Karpas-422 (cell line): ENCODE data around the gene ABCF3. TPM values are rescaled to one million over a fixed set of nuclear protein-coding genes. Genes with fewer than 3 reads are reported as not detected.

Experiments
- DNase-seq: peaks from one replicate; pipeline ENCODE4 v3.0.0-alpha.2; 2015
- H2AFZ ChIP-seq: fragments of 200-600 bp; sonication (generic); 2 replicates; pipeline ENCODE4 v1.6.1; 2014; ENCODE audit warnings: antibody characterized with exemption, low read length, mixed read lengths
- H3K27ac ChIP-seq: fragments of 200-600 bp; sonication (generic); 2 replicates; pipeline ENCODE4 v1.5.1; 2014; ENCODE audit warnings: mild to moderate bottlenecking, low read length, moderate library complexity
- H3K27me3 ChIP-seq: fragments of 200-600 bp; sonication (generic); 2 replicates; pipeline ENCODE4 v1.6.1; 2014; ENCODE audit warnings: low read length, mixed read lengths
- H3K36me3 ChIP-seq: fragments of 200-600 bp; sonication (generic); 2 replicates; pipeline ENCODE4 v1.6.1; 2014; ENCODE audit warnings: low read length, mixed read lengths; ENCODE audit not compliant: insufficient read depth
- H3K4me1 ChIP-seq: fragments of 200-600 bp; sonication (generic); 2 replicates; pipeline ENCODE4 v1.6.1; 2014; ENCODE audit warnings: mild to moderate bottlenecking, low read length, mixed read lengths
- H3K4me2 ChIP-seq: fragments of 200-600 bp; sonication (generic); 2 replicates; pipeline ENCODE4 v1.6.1; 2014; ENCODE audit warnings: low read length, low read depth, mild to moderate bottlenecking; ENCODE audit not compliant: poor library complexity, severe bottlenecking
- H3K4me3 ChIP-seq: fragments of 200-600 bp; sonication (generic); 2 replicates; pipeline ENCODE4 v1.5.1; 2014; ENCODE audit warnings: mild to moderate bottlenecking, antibody characterized with exemption, low read length, mixed read lengths
- H3K79me2 ChIP-seq: fragments of 200-600 bp; sonication (generic); 2 replicates; pipeline ENCODE4 v1.6.1; 2014; ENCODE audit warnings: mild to moderate bottlenecking, low read length, mixed read lengths
- H3K9ac ChIP-seq: fragments of 200-600 bp; sonication (generic); 2 replicates; pipeline ENCODE4 v1.6.0; 2014; ENCODE audit warnings: low read length
- H3K9me2 ChIP-seq: fragments of 200-600 bp; sonication (generic), shearing (Covaris generic); replicated peaks from 2 replicates; pipeline ENCODE4 v1.6.0; 2014; ENCODE audit warnings: mild to moderate bottlenecking, low read length, moderate library complexity; ENCODE audit not compliant: insufficient read depth
- H3K9me3 ChIP-seq: fragments of 300-700, 200-600 bp; sonication (generic); 2 replicates; pipeline ENCODE4 v1.6.1; 2014; ENCODE audit warnings: low read length, mixed read lengths
- H4K20me1 ChIP-seq: fragments of 200-600 bp; sonication (generic); 2 replicates; pipeline ENCODE4 v1.6.1; 2014; ENCODE audit warnings: mild to moderate bottlenecking, antibody characterized with exemption, low read length, low read depth; ENCODE audit not compliant: insufficient read depth
- total RNA-seq: library from RNA; depleted of rRNA; stranded (reverse); fragments of >200 nt; shearing (Covaris generic); gene quantifications from 2 replicates; pipeline ENCODE4 v1.2.3, GENCODE V29; 2014; ENCODE audit warnings: low replicate concordance

Gene ABCF3
- total RNA-seq, 1 experiment from 2014 or later = 62.9 TPM

GRCh38 chr3:184184546-184185230 lies 1.3 kb upstream of the ABCF3 start:
- no peak overlapping the region for H3K27ac ChIP-seq
- H3K27me3 ChIP-seq = no peaks in the 10 kb centered on the region
- H3K9me2 ChIP-seq = no peaks in the 10 kb centered on the region
- H4K20me1 ChIP-seq = peaks cover 27% of the 10 kb centered on the region
- 0 out of 2 replicates have a peak overlapping the region, but pooled peaks have one; percentile 60 for H3K4me3 ChIP-seq
- peaks cover 21% of the 10 kb centered on the region for H3K4me1 ChIP-seq
- peak overlapping the region; percentile 65 for H3K4me2 ChIP-seq
- no peak overlapping the region for H2AFZ ChIP-seq
- H3K36me3 ChIP-seq = peaks cover 34% of the 10 kb centered on the region
- peaks cover 36% of the 10 kb centered on the region for H3K79me2 ChIP-seq
- H3K9me3 ChIP-seq = no peaks in the 10 kb centered on the region
- H3K9ac ChIP-seq = peak overlapping the region; percentile 67; the same call in 1 of the 2 replicates
- no peak for DNase-seq

DNA sequence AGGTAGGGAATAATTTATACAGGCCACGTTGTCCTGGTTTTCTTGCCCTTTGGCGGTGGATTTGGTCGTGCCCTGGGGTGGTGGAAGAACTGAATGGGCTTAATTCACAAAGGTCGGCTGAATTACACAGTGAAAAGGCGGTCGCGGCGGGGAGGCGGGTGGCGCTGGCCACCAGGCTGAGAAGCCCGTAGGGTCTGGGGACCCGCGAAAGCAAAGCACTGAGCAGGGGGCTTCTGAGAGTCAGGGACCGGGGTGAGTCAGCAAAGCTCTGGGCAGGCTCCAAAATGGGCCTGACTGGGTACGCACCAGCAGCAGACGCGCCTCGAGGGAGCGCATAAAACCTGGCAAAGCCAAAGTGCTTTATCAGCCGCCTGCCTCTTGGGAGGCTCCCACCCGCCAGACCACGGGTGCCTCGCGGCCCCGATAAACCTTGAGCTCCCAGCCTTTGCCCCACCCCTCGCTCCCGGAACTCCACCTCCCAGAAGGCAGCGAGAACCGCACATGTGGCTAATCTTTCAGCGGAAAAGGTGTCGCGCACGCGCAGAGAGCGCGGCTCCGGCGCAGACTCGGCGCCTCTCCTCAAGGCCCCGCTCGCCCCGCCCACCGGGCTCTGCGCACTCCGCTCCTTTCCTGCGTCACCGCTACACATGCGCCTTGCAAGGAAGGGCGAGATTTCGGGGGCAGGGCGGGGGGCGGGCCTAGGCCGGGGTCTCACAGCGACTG lies 377 bp upstream of the ABCF3 start:
- H3K9me2 ChIP-seq = no peaks in the 10 kb centered on the region
- peak; percentile 100 for DNase-seq
- peaks cover 40% of the 10 kb centered on the region for H3K79me2 ChIP-seq
- peak overlapping the region; percentile 91 for H3K9ac ChIP-seq
- no peaks in the 10 kb centered on the region for H3K27me3 ChIP-seq
- H3K9me3 ChIP-seq = no peaks in the 10 kb centered on the region
- H3K4me1 ChIP-seq = peaks cover 21% of the 10 kb centered on the region
- H3K4me2 ChIP-seq = peak overlapping the region; percentile 90
- H2AFZ ChIP-seq = peak overlapping the region; percentile 75; the same call in 1 of the 2 replicates
- H3K36me3 ChIP-seq = peaks cover 44% of the 10 kb centered on the region
- peak overlapping the region; percentile 25; the same call in 1 of the 2 replicates for H3K27ac ChIP-seq
- H3K4me3 ChIP-seq = peak overlapping the region; percentile 95
- peaks cover 27% of the 10 kb centered on the region for H4K20me1 ChIP-seq

GRCh38 chr3:184186902-184187207 lies 856 bp downstream of the ABCF3 start:
- no peaks in the 10 kb centered on the region for H3K9me3 ChIP-seq
- H3K4me3 ChIP-seq = peak overlapping the region; percentile 95
- H3K9me2 ChIP-seq = no peaks in the 10 kb centered on the region
- peak; percentile 51 for DNase-seq
- H3K36me3 ChIP-seq = peaks cover 48% of the 10 kb centered on the region
- H3K27me3 ChIP-seq = no peaks in the 10 kb centered on the region
- peak overlapping the region; percentile 91 for H3K9ac ChIP-seq
- peaks cover 27% of the 10 kb centered on the region for H4K20me1 ChIP-seq
- H3K27ac ChIP-seq = no peak overlapping the region
- H3K4me1 ChIP-seq = peaks cover 21% of the 10 kb centered on the region
- H3K79me2 ChIP-seq = peaks cover 40% of the 10 kb centered on the region
- H3K4me2 ChIP-seq = peak overlapping the region; percentile 90
- no peak overlapping the region for H2AFZ ChIP-seq

DNA sequence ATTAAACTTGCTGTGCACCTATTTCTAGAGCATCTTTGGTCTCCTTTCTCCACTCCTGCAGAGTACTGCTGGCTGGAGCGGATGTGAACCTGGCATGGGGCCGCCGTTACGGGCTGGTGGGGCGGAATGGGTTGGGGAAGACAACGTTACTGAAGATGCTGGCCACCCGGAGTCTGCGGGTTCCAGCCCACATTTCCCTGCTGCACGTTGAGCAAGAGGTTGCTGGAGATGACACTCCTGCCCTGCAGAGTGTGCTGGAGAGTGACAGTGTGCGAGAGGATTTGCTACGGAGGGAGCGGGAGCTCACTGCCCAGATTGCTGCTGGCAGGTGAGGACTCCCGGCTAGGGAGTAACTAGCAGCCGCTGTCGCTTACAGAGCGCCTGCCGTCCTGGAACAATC lies 2.1 kb downstream of the ABCF3 start:
- Histone ChIP-seq H3K9me3 (no peaks in the 10 kb centered on the region), H3K4me3 (no peak overlapping the region), H3K9me2 (no peaks in the 10 kb centered on the region), H4K20me1 (peaks cover 27% of the 10 kb centered on the region), H3K4me1 (peaks cover 21% of the 10 kb centered on the region), H3K9ac (no peak overlapping the region), H3K4me2 (no peak overlapping the region), H3K36me3 (peaks cover 50% of the 10 kb centered on the region), H3K27me3 (no peaks in the 10 kb centered on the region), H2AFZ (no peak overlapping the region), H3K27ac (no peak overlapping the region), H3K79me2 (peaks cover 40% of the 10 kb centered on the region)
- DNase-seq = no peak

DNA sequence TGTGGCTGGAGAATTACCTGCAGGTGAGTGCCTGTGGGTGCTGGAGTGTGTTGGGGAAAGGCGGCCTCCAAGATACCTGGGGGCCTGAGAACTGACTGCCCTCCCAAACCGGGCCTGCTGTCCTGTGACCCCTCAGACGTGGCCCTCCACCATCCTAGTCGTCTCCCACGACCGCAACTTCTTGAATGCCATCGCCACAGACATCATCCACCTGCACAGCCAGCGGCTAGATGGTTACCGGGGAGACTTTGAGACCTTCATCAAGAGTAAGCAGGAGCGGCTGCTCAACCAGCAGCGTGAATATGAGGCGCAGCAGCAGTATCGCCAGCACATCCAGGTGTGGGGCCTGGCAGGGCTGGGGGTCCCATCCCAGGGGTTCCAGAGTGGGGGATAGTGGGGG lies 3.4 kb downstream of the ABCF3 start:
- no peaks in the 10 kb centered on the region for H3K27me3 ChIP-seq
- H4K20me1 ChIP-seq = peaks cover 27% of the 10 kb centered on the region
- no peak overlapping the region for H3K4me2 ChIP-seq
- no peaks in the 10 kb centered on the region for H3K9me2 ChIP-seq
- no peaks in the 10 kb centered on the region for H3K9me3 ChIP-seq
- peaks cover 40% of the 10 kb centered on the region for H3K79me2 ChIP-seq
- DNase-seq = no peak
- H3K4me3 ChIP-seq = no peak overlapping the region
- no peak overlapping the region for H3K27ac ChIP-seq
- peaks cover 21% of the 10 kb centered on the region for H3K4me1 ChIP-seq
- no peak overlapping the region for H3K9ac ChIP-seq
- peaks cover 60% of the 10 kb centered on the region for H3K36me3 ChIP-seq
- H2AFZ ChIP-seq = no peak overlapping the region

DNA sequence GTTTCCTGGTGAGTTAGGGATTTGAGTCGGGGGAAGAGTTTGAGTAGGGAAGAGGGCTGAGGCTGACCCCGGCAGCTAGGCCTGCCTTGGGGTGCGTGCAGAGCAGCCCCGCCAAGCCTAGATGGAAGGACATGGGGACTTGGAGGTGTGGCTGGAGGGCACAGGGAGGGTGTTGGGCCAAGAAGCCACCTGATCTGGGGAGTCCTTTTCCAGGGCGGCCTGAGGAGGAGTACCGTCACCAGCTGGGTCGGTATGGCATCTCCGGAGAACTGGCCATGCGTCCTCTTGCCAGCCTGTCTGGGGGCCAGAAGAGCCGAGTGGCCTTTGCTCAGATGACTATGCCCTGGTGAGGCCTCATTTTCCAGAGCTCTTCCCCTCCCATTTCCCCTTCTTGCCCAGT lies 6.9 kb downstream of the ABCF3 start:
- H3K9ac ChIP-seq = no peak overlapping the region
- H2AFZ ChIP-seq = no peak overlapping the region
- peaks cover 14% of the 10 kb centered on the region for H4K20me1 ChIP-seq
- H3K27ac ChIP-seq = no peak overlapping the region
- H3K4me3 ChIP-seq = no peak overlapping the region
- H3K36me3 ChIP-seq = peaks cover 64% of the 10 kb centered on the region
- H3K9me2 ChIP-seq = no peaks in the 10 kb centered on the region
- no peaks in the 10 kb centered on the region for H3K27me3 ChIP-seq
- no peak for DNase-seq
- no peaks in the 10 kb centered on the region for H3K9me3 ChIP-seq
- H3K4me1 ChIP-seq = peaks cover under 1% of the 10 kb centered on the region; the same call in 1 of the 2 replicates
- H3K4me2 ChIP-seq = no peak overlapping the region
- peaks cover 21% of the 10 kb centered on the region for H3K79me2 ChIP-seq

GRCh38 chr3:184193991-184194539 lies 8.1 kb downstream of the ABCF3 start:
- no peaks in the 10 kb centered on the region for H3K27me3 ChIP-seq
- no peaks in the 10 kb centered on the region for H3K9me2 ChIP-seq
- no peak overlapping the region for H2AFZ ChIP-seq
- H3K4me1 ChIP-seq = no peaks in the 10 kb centered on the region
- H3K4me3 ChIP-seq = no peak overlapping the region
- no peaks in the 10 kb centered on the region for H3K9me3 ChIP-seq
- H3K9ac ChIP-seq = no peak overlapping the region
- H3K27ac ChIP-seq = no peak overlapping the region
- H3K36me3 ChIP-seq = peaks cover 52% of the 10 kb centered on the region
- H3K4me2 ChIP-seq = no peak overlapping the region
- no peak for DNase-seq
- peaks cover 3% of the 10 kb centered on the region; the same call in 1 of the 2 replicates for H4K20me1 ChIP-seq
- H3K79me2 ChIP-seq = peaks cover 9% of the 10 kb centered on the region

DNA sequence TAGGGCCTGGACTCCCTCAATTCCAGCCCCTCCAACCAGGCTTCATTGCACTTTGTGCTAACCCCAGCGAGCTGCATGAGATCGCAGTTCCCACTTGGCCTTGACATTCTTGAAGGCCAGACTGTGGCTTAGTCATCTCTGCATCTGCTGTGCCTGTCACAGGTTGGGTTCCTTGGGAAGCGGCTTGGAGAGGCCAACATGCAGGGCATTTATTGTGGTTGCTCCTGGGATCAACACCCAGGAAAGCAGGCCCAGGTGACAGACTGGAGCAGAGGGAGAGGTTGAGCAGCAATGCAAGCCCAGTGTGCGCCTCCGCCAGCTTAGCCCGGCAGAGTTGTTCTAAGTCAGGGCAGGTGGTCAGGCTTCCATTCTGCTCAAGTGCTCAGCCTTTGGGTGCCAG lies 10.5 kb downstream of the ABCF3 start:
- no peak for DNase-seq
- Histone ChIP-seq H4K20me1 (no peaks in the 10 kb centered on the region), H3K27ac (no peak overlapping the region), H3K9ac (no peak overlapping the region), H3K79me2 (no peaks in the 10 kb centered on the region), H3K4me1 (no peaks in the 10 kb centered on the region), H3K9me3 (no peaks in the 10 kb centered on the region), H2AFZ (no peak overlapping the region), H3K27me3 (no peaks in the 10 kb centered on the region), H3K36me3 (peaks cover 29% of the 10 kb centered on the region), H3K4me3 (no peak overlapping the region), H3K4me2 (no peak overlapping the region), H3K9me2 (no peaks in the 10 kb centered on the region)
